Measurements from ENCODE around the gene CAMTA1.

CAMTA1 gene

GRCh38 chr1:7771823-7772299 lies 986.6 kb downstream of the CAMTA1 start:
- peak overlapping the region; percentile 69 for H3K4me3 ChIP-seq (ENCODE audit: low read depth, low read length)
- TF ChIP-seq CTCF (IDR thresholded peaks at IDR 0.05; ENCODE audit: borderline replicate concordance, insufficient read depth, low read depth, low read length), result no peak

GRCh38 chr1:7777591-7777990 lies 992.3 kb downstream of the CAMTA1 start:
- no peak for TF ChIP-seq CTCF (IDR thresholded peaks at IDR 0.05; ENCODE audit: borderline replicate concordance, insufficient read depth, low read depth, low read length)
- no peak overlapping the region for H3K4me3 ChIP-seq (ENCODE audit: low read depth, low read length)

- no peak for TF ChIP-seq CTCF (IDR thresholded peaks at IDR 0.05; ENCODE audit: borderline replicate concordance, insufficient read depth, low read depth, low read length)
- no peak overlapping the region for H3K4me3 ChIP-seq (ENCODE audit: low read depth, low read length)
Observed at GRCh38 chr1:7778133-7778628, 992.9 kb downstream of the CAMTA1 start.

GRCh38 chr1:7780976-7781375 lies 995.7 kb downstream of the CAMTA1 start:
- no peak overlapping the region for H3K4me3 ChIP-seq (ENCODE audit: low read depth, low read length)
- TF ChIP-seq CTCF (IDR thresholded peaks at IDR 0.05; ENCODE audit: borderline replicate concordance, insufficient read depth, low read depth, low read length), result no peak

GRCh38 chr1:7781501-7781900 lies 996.2 kb downstream of the CAMTA1 start:
- TF ChIP-seq CTCF (IDR thresholded peaks at IDR 0.05; ENCODE audit: borderline replicate concordance, insufficient read depth, low read depth, low read length), result no peak
- H3K4me3 ChIP-seq (ENCODE audit: low read depth, low read length), result no peak overlapping the region

GRCh38 chr1:7781923-7782495 lies 996.8 kb downstream of the CAMTA1 start:
- no peak for TF ChIP-seq CTCF (IDR thresholded peaks at IDR 0.05; ENCODE audit: borderline replicate concordance, insufficient read depth, low read depth, low read length)
- H3K4me3 ChIP-seq (ENCODE audit: low read depth, low read length), result no peak overlapping the region

GRCh38 chr1:7783178-7783711 lies 998.0 kb downstream of the CAMTA1 start:
- peak overlapping the region; percentile 40 for H3K4me3 ChIP-seq (ENCODE audit: low read depth, low read length)

More at GRCh38 chr1:7783178-7783711, 998.0 kb downstream of the CAMTA1 start:
- no peak for TF ChIP-seq CTCF (IDR thresholded peaks at IDR 0.05; ENCODE audit: borderline replicate concordance, insufficient read depth, low read depth, low read length)
